Skeletal muscle satellite cell (primary cell): ENCODE data around the gene AGXT2.
"Not testable (repeated sequence)": the region's sequence is repeated elsewhere in the genome, so short reads cannot be mapped to it uniquely, and the experiment has no call there.

ENCODE experiments used
- H3K27me3 ChIP-seq: 2 replicates; pipeline ENCODE4 v1.7.0; 2013; ENCODE audit warnings: low read length; ENCODE audit not compliant: control insufficient read depth, insufficient read depth
- H3K36me3 ChIP-seq: 2 replicates; pipeline ENCODE4 v1.7.0; 2013; ENCODE audit warnings: mild to moderate bottlenecking, control low read depth, low read length; ENCODE audit not compliant: insufficient read depth
- H3K4me1 ChIP-seq: 2 replicates; pipeline ENCODE4 v1.7.0; 2013; ENCODE audit warnings: low read length; ENCODE audit not compliant: control insufficient read depth, insufficient read depth
- H3K4me2 ChIP-seq: 2 replicates; pipeline ENCODE4 v1.7.0; 2013; ENCODE audit warnings: mild to moderate bottlenecking, low read length
- H3K4me3 ChIP-seq: 2 replicates; pipeline ENCODE4 v1.7.0; 2013; ENCODE audit warnings: low read length
- H3K9ac ChIP-seq: 2 replicates; pipeline ENCODE4 v1.7.0; 2013; ENCODE audit warnings: mild to moderate bottlenecking, low read depth, low read length, moderate library complexity
- H3K9me3 ChIP-seq: replicated peaks from 2 replicates; pipeline ENCODE4 v1.7.0; 2013; ENCODE audit warnings: mild to moderate bottlenecking, control low read depth, low read length

AGXT2 gene

DNA sequence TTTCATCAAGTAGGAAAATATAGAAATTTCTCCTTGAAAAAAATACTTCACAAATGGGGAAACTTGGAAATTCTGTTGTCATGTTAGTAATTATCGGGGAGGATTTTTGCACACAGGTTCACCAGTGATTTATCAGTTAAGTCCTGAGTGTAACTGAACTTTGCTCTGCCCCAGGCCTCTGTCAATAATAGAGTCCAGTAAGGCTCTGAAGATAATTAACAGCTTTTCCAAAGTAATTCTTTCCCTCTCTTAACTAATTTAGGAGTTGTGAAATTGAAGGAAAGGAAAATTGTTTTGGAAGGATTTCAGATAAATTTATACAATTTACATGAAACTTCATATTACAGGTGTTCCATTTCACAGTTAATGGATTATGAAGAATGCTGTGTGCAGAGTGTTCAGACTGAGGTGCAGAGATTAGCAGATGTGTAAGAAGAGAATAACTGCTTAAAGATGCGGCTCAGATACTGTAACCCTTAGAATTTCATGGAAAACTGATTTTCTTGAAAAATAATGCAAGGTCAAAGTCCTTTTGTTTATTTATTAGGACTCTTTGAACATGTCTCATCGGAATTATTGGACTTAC lies 2.9 kb upstream of the AGXT2 start:
- Histone ChIP-seq H3K4me3 (no peak overlapping the region), H3K36me3 (no peaks in the 10 kb centered on the region), H3K9me3 (no peaks in the 10 kb centered on the region), H3K4me2 (no peak overlapping the region), H3K4me1 (peaks cover 17% of the 10 kb centered on the region), H3K9ac (no peak overlapping the region), H3K27me3 (no peaks in the 10 kb centered on the region)

DNA sequence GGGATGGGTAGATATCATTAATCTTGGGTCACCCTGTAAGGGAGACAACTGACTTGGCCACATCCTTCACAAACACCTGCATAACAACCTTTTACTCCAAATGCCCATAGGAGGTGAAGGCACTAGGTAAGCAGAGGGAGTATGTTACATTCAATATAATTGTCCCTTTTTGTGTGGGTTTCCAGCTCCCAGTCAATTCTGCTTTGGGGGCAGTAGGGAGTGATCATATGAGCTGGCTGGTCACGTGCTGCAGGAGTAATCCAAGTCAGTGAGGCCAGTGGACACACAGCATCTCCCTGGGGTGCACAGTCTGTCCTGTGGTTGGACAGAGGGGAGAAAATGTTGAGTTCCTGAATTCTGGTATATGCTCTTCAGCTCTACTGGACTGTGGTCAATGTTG lies 1.2 kb upstream of the AGXT2 start:
- Histone ChIP-seq H3K36me3 (no peaks in the 10 kb centered on the region), H3K9me3 (no peaks in the 10 kb centered on the region), H3K4me3 (no peak overlapping the region), H3K27me3 (no peaks in the 10 kb centered on the region), H3K4me1 (peaks cover 17% of the 10 kb centered on the region), H3K4me2 (no peak overlapping the region), H3K9ac (no peak overlapping the region)

DNA sequence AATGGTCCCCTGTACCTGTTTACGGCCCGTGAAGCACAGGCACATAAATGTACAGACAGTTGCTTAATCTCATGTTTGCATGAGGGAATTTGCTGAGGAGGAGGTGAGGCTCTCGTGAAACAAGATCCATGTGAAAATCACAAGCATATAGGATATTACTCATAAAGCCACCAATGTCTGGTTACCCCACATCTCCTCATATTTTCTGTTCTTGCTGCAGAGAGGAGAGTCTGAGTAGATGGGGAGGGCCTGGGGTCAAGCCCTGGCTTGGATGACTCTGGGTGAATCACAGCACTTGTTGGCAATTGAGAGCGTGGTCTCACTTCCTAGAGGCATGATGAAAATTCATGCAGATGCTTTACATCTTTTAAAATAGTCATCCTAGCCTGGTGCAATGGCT lies 975 bp downstream of the AGXT2 start:
- no peaks in the 10 kb centered on the region for H3K36me3 ChIP-seq
- no peak overlapping the region for H3K9ac ChIP-seq
- H3K4me2 ChIP-seq: peak overlapping the region; percentile 33
- no peaks in the 10 kb centered on the region for H3K9me3 ChIP-seq
- H3K27me3 ChIP-seq: peaks cover 4% of the 10 kb centered on the region
- H3K4me1 ChIP-seq: peaks cover 17% of the 10 kb centered on the region
- no peak overlapping the region for H3K4me3 ChIP-seq

DNA sequence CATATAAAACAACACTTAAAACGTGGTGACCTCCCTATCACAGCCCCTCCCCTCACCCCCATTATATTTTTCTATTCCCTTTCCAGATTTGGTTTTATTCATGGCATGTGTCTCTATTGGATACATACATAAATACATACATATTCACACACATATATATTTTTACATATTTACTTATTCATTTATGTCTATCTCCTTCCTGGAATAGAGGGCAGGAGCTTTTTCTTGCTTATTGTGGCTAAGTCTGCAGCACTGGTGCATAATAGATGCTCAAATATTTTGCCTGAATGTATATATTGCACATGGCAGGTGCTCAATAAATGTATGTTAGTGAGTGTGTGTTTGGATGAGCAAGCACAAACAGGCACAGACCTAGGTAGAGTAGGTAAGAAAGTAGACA lies 2.5 kb downstream of the AGXT2 start:
- H3K9me3 ChIP-seq: no peaks in the 10 kb centered on the region
- no peak overlapping the region for H3K4me2 ChIP-seq
- peaks cover 17% of the 10 kb centered on the region for H3K27me3 ChIP-seq
- H3K9ac ChIP-seq: no peak overlapping the region
- H3K4me3 ChIP-seq: no peak overlapping the region
- H3K4me1 ChIP-seq: peaks cover 17% of the 10 kb centered on the region
- H3K36me3 ChIP-seq: no peaks in the 10 kb centered on the region

DNA sequence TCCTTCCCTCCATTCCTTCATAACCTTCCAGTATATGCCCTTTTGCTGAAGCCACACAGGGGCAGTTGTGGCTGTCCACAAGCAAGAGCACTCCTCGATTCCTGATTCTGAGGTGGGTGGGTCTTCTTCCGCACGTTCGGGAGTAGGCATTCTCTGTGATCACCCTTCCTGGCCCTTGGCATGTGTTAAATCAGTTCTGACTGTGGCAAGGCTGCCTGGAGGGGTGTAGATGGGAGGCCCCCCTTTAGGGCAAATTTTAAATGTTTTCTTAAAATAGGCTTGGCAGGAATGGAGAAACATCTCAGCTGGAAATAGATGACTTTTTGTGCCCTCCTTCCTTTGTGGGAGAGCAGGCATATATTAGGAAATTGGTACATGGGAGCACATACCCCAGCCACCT lies 3.1 kb downstream of the AGXT2 start:
- Histone ChIP-seq H3K36me3 (no peaks in the 10 kb centered on the region), H3K4me3 (no peak overlapping the region), H3K4me2 (no peak overlapping the region), H3K9ac (no peak overlapping the region), H3K4me1 (peaks cover 17% of the 10 kb centered on the region), H3K27me3 (peaks cover 19% of the 10 kb centered on the region), H3K9me3 (no peaks in the 10 kb centered on the region)

DNA sequence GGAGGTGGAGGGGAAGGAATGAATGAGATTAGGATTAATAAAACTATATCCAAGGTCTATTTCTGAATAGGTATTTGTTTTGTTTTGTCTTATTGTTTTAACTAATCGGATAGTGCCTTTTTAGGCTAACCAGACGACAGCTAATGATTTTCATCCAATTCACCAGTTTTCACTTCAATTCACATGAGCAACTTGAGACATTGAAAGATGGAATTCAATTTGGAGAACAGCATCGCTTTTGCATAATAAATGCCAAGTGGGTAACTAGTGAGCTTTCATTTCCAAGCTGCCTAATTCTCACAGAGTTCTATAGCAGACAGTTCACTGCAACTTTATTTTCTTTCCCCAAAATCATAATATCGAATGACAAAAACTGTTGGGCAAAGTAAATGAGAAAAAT lies 5.0 kb downstream of the AGXT2 start:
- Histone ChIP-seq H3K4me1 (peaks cover 17% of the 10 kb centered on the region), H3K36me3 (no peaks in the 10 kb centered on the region), H3K4me3 (no peak overlapping the region), H3K9ac (no peak overlapping the region), H3K4me2 (no peak overlapping the region), H3K27me3 (peaks cover 33% of the 10 kb centered on the region), H3K9me3 (no peaks in the 10 kb centered on the region)

DNA sequence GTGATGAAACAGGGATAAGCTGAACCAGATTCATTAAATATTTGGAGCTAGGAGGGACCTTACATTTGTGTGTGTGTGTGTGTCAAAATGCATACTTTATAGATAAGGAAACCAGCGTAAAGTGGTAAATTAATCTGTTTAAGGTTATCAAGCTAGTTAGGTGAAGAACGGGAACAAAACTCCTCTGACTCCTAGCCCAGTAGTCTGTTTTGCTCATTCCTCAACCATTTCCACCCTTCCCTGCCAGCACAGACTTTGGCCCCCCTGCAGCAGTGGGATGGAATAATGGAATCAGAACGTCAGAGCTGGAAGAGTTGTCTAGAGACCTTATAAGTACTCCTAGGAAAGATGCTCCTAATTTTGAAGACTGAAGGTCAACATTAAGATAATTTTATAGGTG lies 6.5 kb downstream of the AGXT2 start:
- Histone ChIP-seq H3K4me3 (no peak overlapping the region), H3K9ac (no peak overlapping the region), H3K36me3 (no peaks in the 10 kb centered on the region), H3K4me2 (no peak overlapping the region), H3K4me1 (peaks cover 5% of the 10 kb centered on the region), H3K27me3 (peaks cover 40% of the 10 kb centered on the region), H3K9me3 (no peaks in the 10 kb centered on the region)

DNA sequence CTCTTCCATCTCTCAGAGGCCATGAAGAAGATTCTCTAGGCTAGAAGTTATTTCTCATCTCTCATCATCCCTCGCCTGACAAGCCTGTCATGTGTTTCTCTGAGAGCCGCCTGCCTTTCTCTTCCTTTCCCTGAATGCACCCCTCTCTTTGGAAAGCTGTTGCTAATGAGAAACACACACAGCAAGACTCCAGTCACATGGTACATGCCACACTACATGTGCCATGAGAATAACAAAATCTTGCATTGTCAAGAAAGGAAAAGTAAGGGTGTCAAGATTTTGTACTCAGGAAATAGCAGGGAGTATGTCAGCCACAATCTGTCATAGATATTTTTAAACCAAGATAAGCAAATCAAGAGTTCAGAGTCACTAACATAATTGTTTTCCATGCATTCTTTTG lies 8.9 kb downstream of the AGXT2 start:
- Histone ChIP-seq H3K4me3 (no peak overlapping the region), H3K9me3 (no peaks in the 10 kb centered on the region), H3K4me2 (no peak overlapping the region), H3K27me3 (peaks cover 49% of the 10 kb centered on the region), H3K4me1 (no peaks in the 10 kb centered on the region), H3K36me3 (no peaks in the 10 kb centered on the region), H3K9ac (no peak overlapping the region)

DNA sequence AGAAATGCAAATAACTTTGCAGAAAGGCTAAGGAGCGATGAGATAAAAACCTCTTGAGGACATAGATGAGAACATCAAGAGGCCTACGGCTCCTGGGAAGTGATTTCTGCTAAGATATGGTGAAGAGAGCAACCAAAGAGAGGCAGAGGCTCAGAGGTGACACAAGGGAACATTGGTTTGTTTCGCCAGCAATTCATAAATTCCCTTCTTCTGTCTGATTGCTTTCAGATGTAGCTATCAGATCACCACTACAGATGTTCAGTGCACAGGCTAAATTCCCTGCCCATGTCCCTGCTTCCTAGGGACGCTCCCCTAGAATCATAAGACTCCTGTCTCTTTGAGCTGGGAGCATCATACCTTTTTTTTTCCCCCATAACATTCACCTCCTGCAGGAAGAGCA lies 11.2 kb downstream of the AGXT2 start:
- H3K9ac ChIP-seq: no peak overlapping the region
- no peak overlapping the region for H3K4me3 ChIP-seq
- H3K9me3 ChIP-seq: no peaks in the 10 kb centered on the region
- no peaks in the 10 kb centered on the region for H3K36me3 ChIP-seq
- no peaks in the 10 kb centered on the region for H3K4me1 ChIP-seq
- peaks cover 44% of the 10 kb centered on the region for H3K27me3 ChIP-seq
- no peak overlapping the region for H3K4me2 ChIP-seq

DNA sequence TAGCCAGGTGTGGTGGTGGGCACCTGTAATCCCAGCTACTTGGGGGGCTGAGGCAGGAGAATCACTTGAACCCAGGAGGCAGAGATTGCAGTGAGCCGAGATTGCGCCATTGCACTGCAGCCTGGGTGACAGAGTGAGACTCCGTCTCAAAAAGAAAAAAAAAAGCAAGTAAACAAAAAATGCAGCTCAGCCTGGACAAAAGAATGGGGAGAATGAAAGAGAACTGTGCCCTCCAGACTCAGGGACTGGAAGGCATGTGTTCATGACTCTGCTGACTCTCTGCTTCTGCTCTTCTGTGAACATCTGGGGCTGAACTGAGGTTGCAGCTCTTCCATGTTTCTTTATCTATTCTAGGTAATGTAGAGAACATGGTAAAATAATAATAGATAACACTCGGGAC lies 11.8 kb downstream of the AGXT2 start:
- peaks cover 38% of the 10 kb centered on the region for H3K27me3 ChIP-seq
- H3K9ac ChIP-seq, H3K4me1 ChIP-seq, H3K4me3 ChIP-seq, H3K36me3 ChIP-seq, H3K9me3 ChIP-seq, H3K4me2 ChIP-seq: not testable (repeated sequence)

DNA sequence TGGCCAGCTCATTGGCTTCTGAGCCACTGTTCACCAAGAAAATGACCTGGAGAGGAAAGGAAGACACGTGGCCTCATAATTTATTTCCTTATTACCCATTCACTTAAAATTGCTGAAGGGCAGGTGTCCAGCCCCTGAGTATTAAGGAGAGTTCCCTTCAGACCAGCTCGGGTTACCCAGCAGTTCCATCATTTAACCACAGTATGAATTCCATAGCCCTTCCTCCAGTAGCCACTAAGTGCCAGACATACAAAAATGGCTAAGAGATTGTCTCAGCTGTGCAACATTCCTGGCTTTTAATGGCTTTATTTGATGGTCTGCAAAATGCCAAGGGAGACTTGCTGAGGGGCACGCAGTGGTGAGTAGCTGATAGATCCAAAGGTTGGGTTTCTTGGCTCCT lies 12.5 kb downstream of the AGXT2 start:
- no peak overlapping the region for H3K9ac ChIP-seq
- no peak overlapping the region for H3K4me3 ChIP-seq
- H3K4me1 ChIP-seq: no peaks in the 10 kb centered on the region
- H3K9me3 ChIP-seq: no peaks in the 10 kb centered on the region
- H3K4me2 ChIP-seq: no peak overlapping the region
- no peaks in the 10 kb centered on the region for H3K36me3 ChIP-seq
- H3K27me3 ChIP-seq: peaks cover 32% of the 10 kb centered on the region

DNA sequence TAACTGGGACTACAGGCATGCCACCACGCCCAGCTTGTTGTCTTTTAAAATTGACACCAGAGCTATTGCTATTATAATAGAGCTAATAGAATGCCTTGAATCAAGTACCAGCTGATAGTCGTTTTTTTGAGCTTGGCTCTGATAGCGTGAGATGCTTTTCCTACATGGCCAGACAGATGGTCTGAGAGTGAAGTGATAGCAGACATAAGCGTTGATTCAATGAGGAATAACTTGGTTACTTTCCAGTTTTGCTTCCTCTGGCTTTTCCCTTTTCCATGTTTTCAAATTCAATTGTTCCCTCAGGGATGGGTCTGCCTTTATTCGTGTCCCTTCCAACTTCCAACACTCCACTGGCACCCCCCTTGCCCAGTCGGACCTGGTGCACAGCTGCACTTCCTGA lies 15.4 kb downstream of the AGXT2 start:
- Histone ChIP-seq H3K27me3 (peaks cover 20% of the 10 kb centered on the region), H3K4me2 (no peak overlapping the region), H3K4me3 (no peak overlapping the region), H3K9ac (no peak overlapping the region), H3K9me3 (no peaks in the 10 kb centered on the region), H3K36me3 (no peaks in the 10 kb centered on the region), H3K4me1 (peaks cover 9% of the 10 kb centered on the region)
